Liver (tissue), 3 donors: Measurements from ENCODE around the gene ARL3.

ENCODE experiments used
- EGR1 ChIP-seq, 2 donors: IDR thresholded peaks; 2 replicates each; pipeline ENCODE4 v1.6.1; 2016 to 2018; ENCODE audit warnings: antibody characterized with exemption in 2 of 2, low read depth in 2 of 2
- GABPA ChIP-seq, 2 donors: IDR thresholded peaks in 1 of 2; conservative IDR thresholded peaks in 1 of 2; 2 replicates each; pipeline ENCODE4 v1.6.1; 2016; ENCODE audit warnings: antibody characterized with exemption in 2 of 2, mild to moderate bottlenecking in 1 of 2, moderate library complexity in 1 of 2
- JUND ChIP-seq, 2 donors: IDR thresholded peaks; 2 replicates each; pipeline ENCODE4 v1.6.1; 2016; ENCODE audit warnings: antibody characterized with exemption in 2 of 2
- RXRA ChIP-seq, 2 donors: IDR thresholded peaks; 2 replicates each; pipeline ENCODE4 v1.6.1; 2017 to 2018; ENCODE audit warnings: antibody characterized with exemption in 2 of 2, mild to moderate bottlenecking in 1 of 2
- SP1 ChIP-seq: IDR thresholded peaks from 2 replicates; pipeline ENCODE4 v1.6.1; 2018; ENCODE audit warnings: antibody characterized with exemption, mild to moderate bottlenecking
- TAF1 ChIP-seq: conservative IDR thresholded peaks from 2 replicates; pipeline ENCODE4 v1.6.1; 2016; ENCODE audit warnings: antibody characterized with exemption, mild to moderate bottlenecking
- TF ChIP-seq, protein P1 (sequence below): fragments of 150-350 bp; IDR thresholded peaks from 2 replicates; pipeline ENCODE4 v1.5.1; 2017; ENCODE audit warnings: improper control_type of control experiment, low read depth, low read length; ENCODE audit not compliant: missing input control
- TF ChIP-seq, protein P2 (sequence below): IDR thresholded peaks from 2 replicates; pipeline ENCODE4 v1.6.1; 2016; ENCODE audit warnings: antibody characterized with exemption, mild to moderate bottlenecking
- donor health status: healthy.
- donor health status: healthy.

DNA sequence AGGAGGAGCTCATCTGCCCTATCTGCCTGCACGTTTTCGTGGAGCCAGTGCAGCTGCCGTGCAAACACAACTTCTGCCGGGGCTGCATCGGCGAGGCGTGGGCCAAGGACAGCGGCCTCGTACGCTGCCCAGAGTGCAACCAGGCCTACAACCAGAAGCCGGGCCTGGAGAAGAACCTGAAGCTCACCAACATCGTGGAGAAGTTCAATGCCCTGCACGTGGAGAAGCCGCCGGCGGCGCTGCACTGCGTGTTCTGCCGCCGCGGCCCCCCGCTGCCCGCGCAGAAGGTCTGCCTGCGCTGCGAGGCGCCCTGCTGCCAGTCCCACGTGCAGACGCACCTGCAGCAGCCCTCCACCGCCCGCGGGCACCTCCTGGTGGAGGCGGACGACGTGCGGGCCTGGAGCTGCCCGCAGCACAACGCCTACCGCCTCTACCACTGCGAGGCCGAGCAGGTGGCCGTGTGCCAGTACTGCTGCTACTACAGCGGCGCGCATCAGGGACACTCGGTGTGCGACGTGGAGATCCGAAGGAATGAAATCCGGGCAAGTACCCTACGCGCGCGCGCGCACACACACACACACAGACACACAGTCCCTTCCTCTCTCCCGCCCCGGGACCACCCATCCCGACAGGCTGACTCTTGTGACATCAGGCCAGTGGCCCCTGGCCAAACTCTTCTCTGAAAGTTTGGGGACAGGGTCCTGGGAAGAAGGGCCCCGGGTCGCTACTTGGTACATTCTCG lies 69.4 kb downstream of the ARL3 start:
- TF ChIP-seq, protein P1, sequence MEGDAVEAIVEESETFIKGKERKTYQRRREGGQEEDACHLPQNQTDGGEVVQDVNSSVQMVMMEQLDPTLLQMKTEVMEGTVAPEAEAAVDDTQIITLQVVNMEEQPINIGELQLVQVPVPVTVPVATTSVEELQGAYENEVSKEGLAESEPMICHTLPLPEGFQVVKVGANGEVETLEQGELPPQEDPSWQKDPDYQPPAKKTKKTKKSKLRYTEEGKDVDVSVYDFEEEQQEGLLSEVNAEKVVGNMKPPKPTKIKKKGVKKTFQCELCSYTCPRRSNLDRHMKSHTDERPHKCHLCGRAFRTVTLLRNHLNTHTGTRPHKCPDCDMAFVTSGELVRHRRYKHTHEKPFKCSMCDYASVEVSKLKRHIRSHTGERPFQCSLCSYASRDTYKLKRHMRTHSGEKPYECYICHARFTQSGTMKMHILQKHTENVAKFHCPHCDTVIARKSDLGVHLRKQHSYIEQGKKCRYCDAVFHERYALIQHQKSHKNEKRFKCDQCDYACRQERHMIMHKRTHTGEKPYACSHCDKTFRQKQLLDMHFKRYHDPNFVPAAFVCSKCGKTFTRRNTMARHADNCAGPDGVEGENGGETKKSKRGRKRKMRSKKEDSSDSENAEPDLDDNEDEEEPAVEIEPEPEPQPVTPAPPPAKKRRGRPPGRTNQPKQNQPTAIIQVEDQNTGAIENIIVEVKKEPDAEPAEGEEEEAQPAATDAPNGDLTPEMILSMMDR = peak; percentile 53
- TF ChIP-seq JUND (IDR thresholded peaks at IDR 0.05) (no peak), SP1 (no peak), TAF1 (no peak), RXRA (IDR thresholded peaks at IDR 0.05) (no peak), GABPA (IDR thresholded peaks at IDR 0.05 in 1 of 2, conservative IDR thresholded peaks at IDR 0.05 in 1 of 2) (no peak), EGR1 (IDR thresholded peaks at IDR 0.05; ENCODE audit: low read depth in 2 of 2) (no peak)
- TF ChIP-seq, protein P2, sequence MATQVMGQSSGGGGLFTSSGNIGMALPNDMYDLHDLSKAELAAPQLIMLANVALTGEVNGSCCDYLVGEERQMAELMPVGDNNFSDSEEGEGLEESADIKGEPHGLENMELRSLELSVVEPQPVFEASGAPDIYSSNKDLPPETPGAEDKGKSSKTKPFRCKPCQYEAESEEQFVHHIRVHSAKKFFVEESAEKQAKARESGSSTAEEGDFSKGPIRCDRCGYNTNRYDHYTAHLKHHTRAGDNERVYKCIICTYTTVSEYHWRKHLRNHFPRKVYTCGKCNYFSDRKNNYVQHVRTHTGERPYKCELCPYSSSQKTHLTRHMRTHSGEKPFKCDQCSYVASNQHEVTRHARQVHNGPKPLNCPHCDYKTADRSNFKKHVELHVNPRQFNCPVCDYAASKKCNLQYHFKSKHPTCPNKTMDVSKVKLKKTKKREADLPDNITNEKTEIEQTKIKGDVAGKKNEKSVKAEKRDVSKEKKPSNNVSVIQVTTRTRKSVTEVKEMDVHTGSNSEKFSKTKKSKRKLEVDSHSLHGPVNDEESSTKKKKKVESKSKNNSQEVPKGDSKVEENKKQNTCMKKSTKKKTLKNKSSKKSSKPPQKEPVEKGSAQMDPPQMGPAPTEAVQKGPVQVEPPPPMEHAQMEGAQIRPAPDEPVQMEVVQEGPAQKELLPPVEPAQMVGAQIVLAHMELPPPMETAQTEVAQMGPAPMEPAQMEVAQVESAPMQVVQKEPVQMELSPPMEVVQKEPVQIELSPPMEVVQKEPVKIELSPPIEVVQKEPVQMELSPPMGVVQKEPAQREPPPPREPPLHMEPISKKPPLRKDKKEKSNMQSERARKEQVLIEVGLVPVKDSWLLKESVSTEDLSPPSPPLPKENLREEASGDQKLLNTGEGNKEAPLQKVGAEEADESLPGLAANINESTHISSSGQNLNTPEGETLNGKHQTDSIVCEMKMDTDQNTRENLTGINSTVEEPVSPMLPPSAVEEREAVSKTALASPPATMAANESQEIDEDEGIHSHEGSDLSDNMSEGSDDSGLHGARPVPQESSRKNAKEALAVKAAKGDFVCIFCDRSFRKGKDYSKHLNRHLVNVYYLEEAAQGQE = no peak
